SH-SY5Y (cell line): ENCODE data around the gene MIGA1.

Experiments used
- GATA2 ChIP-seq: IDR thresholded peaks from 2 replicates; pipeline ENCODE4 v1.6.1; 2011; ENCODE audit warnings: mild to moderate bottlenecking, low read depth, low read length
- GATA3 ChIP-seq: IDR thresholded peaks from 2 replicates; pipeline ENCODE4 v1.6.1; 2011; ENCODE audit warnings: low read depth, mild to moderate bottlenecking, low read length, moderate library complexity

DNA sequence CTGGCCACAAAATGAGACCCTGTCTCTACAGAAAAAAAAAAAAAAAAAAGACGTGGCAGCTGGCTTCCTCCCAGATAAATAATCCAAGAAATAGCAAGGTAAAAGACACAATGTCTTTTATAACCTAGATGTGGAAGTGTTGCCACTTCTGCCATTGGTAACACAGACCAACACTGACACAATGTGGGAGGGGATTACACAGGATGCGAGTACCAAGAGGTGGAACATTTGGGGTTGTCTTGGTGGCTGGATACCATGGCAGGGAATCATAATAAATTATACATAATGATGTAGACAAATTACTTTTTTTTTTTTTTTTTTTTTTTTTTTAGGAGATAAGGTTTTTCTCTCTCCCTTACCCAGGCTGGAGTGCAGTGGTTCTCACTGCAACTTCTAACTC lies 103.0 kb downstream of the MIGA1 start:
- TF ChIP-seq GATA2: no peak
- no peak for TF ChIP-seq GATA3
